Heart right ventricle (tissue), 16 donors: ENCODE data around the gene HOXA3. TPM values are rescaled to one million over a fixed set of nuclear protein-coding genes. Genes with fewer than 3 reads are reported as not detected.

Experiments used
- ATAC-seq, 8 donors: fragments of 200-7000 bp; cut with Tn5 transposase; one replicate each; pipeline ENCODE4 v1.9.1; 2020; ENCODE audit warnings: mild to moderate bottlenecking in 8 of 8, moderate library complexity in 8 of 8, moderate number of reproducible peaks in 1 of 8
- DNase-seq, 2 donors: peaks; one replicate each; pipeline ENCODE4 v3.0.0-alpha.2; 2020
- H3K27ac ChIP-seq, 10 donors: fragments of 200-600 bp; sonication (generic) in 2 of 10; one replicate each; pipeline versions ENCODE4 v1.5.0 to v1.8.0; 2020 to 2022; ENCODE audit warnings: mild to moderate bottlenecking in 3 of 10
- H3K27me3 ChIP-seq, 7 donors: fragments of 200-600 bp; one replicate each; pipeline ENCODE4 v1.8.0; 2021 to 2022; ENCODE audit warnings: mild to moderate bottlenecking in 2 of 7
- H3K36me3 ChIP-seq, 9 donors: fragments of 200-600 bp; sonication (generic) in 1 of 9; one replicate each; pipeline versions ENCODE4 v1.5.0 to v1.8.0; 2020 to 2022; ENCODE audit warnings: mild to moderate bottlenecking in 2 of 9
- H3K4me1 ChIP-seq, 9 donors: fragments of 200-600 bp; sonication (generic) in 1 of 9; one replicate each; pipeline versions ENCODE4 v1.5.0 to v1.8.0; 2020 to 2022; ENCODE audit warnings: mild to moderate bottlenecking in 4 of 9
- H3K4me3 ChIP-seq, 10 donors: fragments of 200-600 bp; sonication (generic) in 2 of 10; one replicate each; pipeline versions ENCODE4 v1.5.0 to v1.8.0; 2020 to 2022; ENCODE audit warnings: mild to moderate bottlenecking in 7 of 10, moderate library complexity in 2 of 10
- H3K9me3 ChIP-seq, 11 donors: fragments of 200-600 bp in 10 of 11; sonication (generic) in 2 of 11; one replicate each; pipeline versions ENCODE4 v1.5.0 to v1.8.0; 2013 to 2022; ENCODE audit warnings: mild to moderate bottlenecking in 2 of 11, control low read depth in 1 of 11, moderate library complexity in 1 of 11
- WGBS, 2 donors: extraction: QIAGEN DNeasy Blood & Tissue Kit; methylation state at CpG; one replicate each; pipeline ENCODE4 v1.1.7; 2013; ENCODE audit warnings: inconsistent platforms in 1 of 2; 5-methylcytosine and 5-hydroxymethylcytosine counted together
- intact Hi-C, 10 donors: fragments of 100-400 bp; cut with DNase I; formaldehyde crosslinking; loops; one replicate each; pipeline versions ENCODE4 v1.11.1 to v1.14.2; 2022
- polyA plus RNA-seq, 2 donors: library from polyadenylated mRNA; stranded (reverse); fragments of 200-250 nt; gene quantifications; one replicate each; pipeline ENCODE4 v1.2.3, GENCODE V29; 2013
- total RNA-seq, 10 donors: library from RNA; stranded (reverse); fragmentation: NEBNext Ultra II Directional in 3 of 10; extraction: Animal tissue kit (Norgen Biotek cat#: 25700) in 3 of 10; gene quantifications; one replicate each; pipeline versions ENCODE4 v1.2.1 to v1.2.4, GENCODE V29; 2021 to 2023
- TF ChIP-seq, protein P1 (sequence below), 9 donors: fragments of 200-600 bp; sonication (generic) in 2 of 9; IDR thresholded peaks; one replicate each; pipeline versions ENCODE4 v1.5.0 to v1.8.0; 2021 to 2022; ENCODE audit warnings: antibody characterized with exemption in 9 of 9, mild to moderate bottlenecking in 5 of 9, moderate library complexity in 1 of 9
- donor health status: Arrhythmogenic right ventricular cardiomyopathy.
- donor health status: ischemic (EF 13 %, LVEDD 7.1; RV severe dilation, severe dysfunction).
- donor health status: healthy with polysubstance abuse.
- donor health status: DM: no; HTN: yes; CAD: no.
- donor health status: DM: no; HTN: no; CAD: no.
- donor health status: ischemic (EF 25% LVEDD 6.9; RV normal size, moderate dysfunction).
- donor health status: ischemic (EF 25% LVEDD 5.7; RV mildly dilated, moderate dysfunction).
- donor health status: healthy.
- donor health status: DM: yes; HTN: yes; CAD: no.
- donor health status: Ischemic cardiomyopathy.
- donor health status: ischemic (EF 35%, LVEDD 5.7; RV mildly dilated, moderate dysfunction).
- donor health status: nonischemic (EF 11% LVEDD 7.7; RV severe dilation, severe dysfunction).
- donor health status: DM: yes; HTN: yes; CAD: no.
- donor health status: PGD.
- donor health status: ischemic (EF 29% LVEDD 5.4; RV normal size, mild dysfunction).
- donor health status: nonischemic (EF 23%, LVEDD 6.1; RV moderate dilation, normal function).

Gene HOXA3
- total and polyA plus RNA-seq, 12 donors = 0.11 to 1.5 (median 0.24) TPM; not detected in 2

DNA sequence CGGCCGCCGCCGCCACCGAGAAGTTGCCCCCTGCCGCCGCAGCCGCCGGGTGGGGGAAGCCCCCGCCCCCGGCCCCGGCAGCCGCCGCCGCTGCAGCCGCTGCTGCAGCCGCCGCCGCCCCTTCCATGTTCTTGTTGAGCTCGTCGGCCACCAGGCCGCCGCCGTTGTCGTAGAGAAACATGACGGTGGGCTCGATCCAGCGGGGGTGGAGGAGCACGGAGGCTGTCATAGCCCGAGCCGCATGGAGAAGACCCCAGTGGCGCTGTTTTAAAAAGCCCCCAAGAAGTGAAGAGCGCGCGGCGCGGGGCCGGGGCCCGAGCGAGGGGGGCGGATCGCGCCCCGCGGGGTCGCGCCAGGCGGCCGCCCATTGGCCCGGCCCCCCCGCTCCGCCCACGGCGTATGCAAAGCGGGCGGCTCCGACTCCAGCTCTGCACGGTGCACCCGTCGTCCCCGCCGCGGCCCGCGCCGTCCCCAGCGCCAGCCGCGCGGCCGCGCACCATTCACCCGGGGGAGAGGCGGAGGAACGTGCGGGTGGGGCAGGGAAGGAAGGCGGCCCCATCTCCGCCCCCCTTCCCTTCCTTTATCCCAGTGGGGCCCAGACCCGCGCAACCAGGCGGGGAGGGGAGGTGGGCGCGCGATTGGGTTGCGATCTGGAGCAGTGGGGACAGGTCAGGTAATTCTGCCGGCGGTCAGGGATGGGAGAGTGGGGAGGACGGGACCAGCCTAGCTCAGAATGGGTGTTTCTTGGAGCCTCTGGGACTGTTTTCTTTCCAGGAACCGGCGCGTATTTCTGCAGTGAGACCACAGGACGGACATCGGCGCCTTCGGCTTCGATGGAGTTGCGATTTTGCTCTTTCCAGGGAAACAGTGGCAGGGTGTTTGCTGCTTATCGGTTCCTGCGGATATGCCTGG lies 47.7 kb upstream of the HOXA3 start, which contains the start of gene HOXA13:
HOXA13 (minus strand) TSS at position 243 of the 912 bp plus-strand sequence; CDS start at position 229, 14 bp downstream.
- peaks cover 0 to 42% (median 24%) of the 10 kb centered on the region in 9 donors for H3K4me1 ChIP-seq
- ATAC-seq (peak in 4 of 8 donors; percentile 18 to 55 (median 32)), DNase-seq (no peak)
- TF ChIP-seq, protein P1, sequence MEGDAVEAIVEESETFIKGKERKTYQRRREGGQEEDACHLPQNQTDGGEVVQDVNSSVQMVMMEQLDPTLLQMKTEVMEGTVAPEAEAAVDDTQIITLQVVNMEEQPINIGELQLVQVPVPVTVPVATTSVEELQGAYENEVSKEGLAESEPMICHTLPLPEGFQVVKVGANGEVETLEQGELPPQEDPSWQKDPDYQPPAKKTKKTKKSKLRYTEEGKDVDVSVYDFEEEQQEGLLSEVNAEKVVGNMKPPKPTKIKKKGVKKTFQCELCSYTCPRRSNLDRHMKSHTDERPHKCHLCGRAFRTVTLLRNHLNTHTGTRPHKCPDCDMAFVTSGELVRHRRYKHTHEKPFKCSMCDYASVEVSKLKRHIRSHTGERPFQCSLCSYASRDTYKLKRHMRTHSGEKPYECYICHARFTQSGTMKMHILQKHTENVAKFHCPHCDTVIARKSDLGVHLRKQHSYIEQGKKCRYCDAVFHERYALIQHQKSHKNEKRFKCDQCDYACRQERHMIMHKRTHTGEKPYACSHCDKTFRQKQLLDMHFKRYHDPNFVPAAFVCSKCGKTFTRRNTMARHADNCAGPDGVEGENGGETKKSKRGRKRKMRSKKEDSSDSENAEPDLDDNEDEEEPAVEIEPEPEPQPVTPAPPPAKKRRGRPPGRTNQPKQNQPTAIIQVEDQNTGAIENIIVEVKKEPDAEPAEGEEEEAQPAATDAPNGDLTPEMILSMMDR (IDR thresholded peaks at IDR 0.05) = no peak
- H3K36me3 ChIP-seq = no peaks in the 10 kb centered on the region
- peak within 1 kb of the TSS in 8 of 10 donors; percentile 14 to 44 (median 31) for H3K4me3 ChIP-seq
- 2% methylated on average over 76 to 97 of the region's 99 CpGs for WGBS, 2 donors
- no peaks in the 10 kb centered on the region for H3K9me3 ChIP-seq
- H3K27me3 ChIP-seq = peaks cover 51 to 98% (median 97%) of the 10 kb centered on the region in 7 donors
- intact Hi-C loops = loop anchor here (5.0 to 10.0 kb wide), 14 partner anchors 377 to 897 kb away; no protein-coding TSS in a partner anchor
- H3K27ac ChIP-seq = no peak within 1 kb of the TSS

DNA sequence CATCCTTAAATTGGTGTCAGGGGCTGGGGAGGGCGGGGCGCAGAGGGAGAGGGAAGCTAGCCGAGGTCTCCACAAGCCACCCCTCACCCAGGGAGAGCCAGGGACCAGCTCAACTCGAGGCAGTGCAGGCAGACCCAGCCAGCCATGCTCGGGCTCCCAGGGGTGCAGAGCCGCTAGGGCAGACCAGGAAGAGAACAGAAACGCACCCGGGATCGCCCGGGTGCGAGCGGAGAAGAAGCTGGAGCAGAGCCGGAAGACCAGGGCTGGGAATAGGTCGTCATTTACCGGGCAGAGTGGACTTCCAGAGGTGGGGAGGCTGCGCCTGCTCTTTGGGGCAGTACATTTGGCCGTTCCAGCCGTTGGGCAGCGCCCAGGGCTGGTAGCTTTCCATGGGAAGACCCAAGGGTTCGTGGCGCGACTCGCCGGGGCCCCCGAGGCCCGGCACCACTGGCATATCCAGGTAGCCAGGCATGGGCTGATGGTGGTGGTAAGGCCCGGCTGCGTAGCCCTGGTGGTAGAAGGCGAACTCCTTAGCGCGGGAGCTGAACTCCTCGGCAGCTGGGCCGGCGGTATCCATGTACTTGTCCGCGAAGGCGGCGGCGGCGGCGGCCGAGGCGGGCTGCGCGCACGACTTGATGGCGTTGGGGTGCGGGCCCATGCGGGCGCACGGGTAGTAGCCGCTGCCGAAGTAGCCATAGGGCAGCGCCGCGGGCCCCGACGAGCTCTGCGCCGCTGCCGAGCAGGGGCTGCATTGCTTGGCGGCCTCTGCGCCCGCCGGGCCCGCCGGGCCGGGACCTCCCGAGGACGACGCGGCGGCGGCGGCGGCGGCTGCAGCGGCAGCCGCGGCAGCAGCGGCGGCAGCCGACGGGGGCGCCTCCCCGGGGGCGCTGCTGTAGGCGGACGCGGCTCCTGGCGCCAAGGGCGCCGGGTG lies 46.8 kb upstream of the HOXA3 start:
- Histone ChIP-seq H3K27ac (no peak overlapping the region), H3K4me1 (peaks cover 0 to 37% (median 20%) of the 10 kb centered on the region in 9 donors), H3K36me3 (no peaks in the 10 kb centered on the region), H3K27me3 (peaks cover 44 to 98% (median 97%) of the 10 kb centered on the region in 7 donors), H3K9me3 (no peaks in the 10 kb centered on the region), H3K4me3 (peak overlapping the region in 5 of 10 donors; percentile 3 to 27 (median 18))
- DNase-seq (no peak), ATAC-seq (peak in 1 of 8 donors; percentile 10)
- TF ChIP-seq, protein P1 (IDR thresholded peaks at IDR 0.05) = no peak
- intact Hi-C loops = loop anchor here (5.0 to 10.0 kb wide), 11 partner anchors 378 to 898 kb away; no protein-coding TSS in a partner anchor
- WGBS, 2 donors = 1 to 3% methylated on average over 80 to 93 of the region's 93 CpGs

DNA sequence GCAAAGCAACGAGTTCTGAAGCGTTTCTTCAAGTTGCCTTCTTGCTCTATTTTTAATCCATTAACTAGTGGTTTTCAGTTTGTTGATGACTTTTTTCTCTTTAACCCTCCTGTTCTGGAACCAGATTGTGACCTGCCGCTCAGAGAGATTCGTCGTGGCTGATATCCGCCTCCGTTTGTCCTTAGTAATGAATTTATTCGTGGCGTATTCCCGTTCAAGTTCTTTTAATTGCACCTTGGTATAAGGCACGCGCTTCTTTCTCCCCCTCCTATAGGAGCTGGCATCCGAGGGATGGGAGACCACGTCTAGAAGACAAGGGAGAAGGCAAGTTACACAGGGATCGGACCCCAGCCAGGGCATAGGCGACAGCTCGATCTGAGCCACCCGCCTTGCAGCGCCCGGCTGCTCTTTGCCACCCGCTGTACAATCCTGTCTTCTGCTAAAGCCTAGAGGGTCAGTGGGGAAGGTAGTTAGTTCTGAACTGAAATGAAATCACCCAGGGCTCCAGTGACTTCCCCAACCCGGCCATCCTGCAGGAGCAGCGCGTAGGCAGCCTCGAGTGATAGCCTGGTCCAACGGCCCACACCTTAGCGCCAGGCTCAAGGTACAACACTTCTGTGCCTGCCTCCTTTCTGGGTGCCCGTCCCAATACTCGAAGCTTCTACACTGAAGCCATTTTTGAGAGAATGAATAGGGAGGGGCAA lies 45.9 kb upstream of the HOXA3 start:
- no peak overlapping the region for H3K27ac ChIP-seq
- no peak for DNase-seq
- 6 to 10% methylated on average over 29 of the region's 29 CpGs for WGBS, 2 donors
- H3K27me3 ChIP-seq = peaks cover 46 to 98% (median 97%) of the 10 kb centered on the region in 7 donors
- peaks cover 0 to 42% (median 22%) of the 10 kb centered on the region in 9 donors for H3K4me1 ChIP-seq
- H3K4me3 ChIP-seq = no peak overlapping the region
- H3K9me3 ChIP-seq = no peaks in the 10 kb centered on the region
- TF ChIP-seq, protein P1 (IDR thresholded peaks at IDR 0.05) = no peak
- intact Hi-C loops = loop anchor here (5.0 to 10.0 kb wide), 11 partner anchors 379 to 899 kb away; no protein-coding TSS in a partner anchor
- H3K36me3 ChIP-seq = no peaks in the 10 kb centered on the region
- ATAC-seq = no peak
